Spinal cord (tissue), 10 donors: ENCODE measurements around the gene PIP. TPM values are rescaled to one million over a fixed set of nuclear protein-coding genes. Genes with fewer than 3 reads are reported as not detected.
"Not testable (repeated sequence)": the region's sequence is repeated elsewhere in the genome, so short reads cannot be mapped to it uniquely, and the experiment has no call there.

Source experiments
- DNase-seq, 6 donors: peaks; one replicate each; pipeline versions ENCODE4 v3.0.0 to v3.0.0-alpha.2; 2013 to 2015; ENCODE audit warnings: low spot score in 6 of 6, low read depth in 4 of 6
- H3K27ac ChIP-seq: one replicate; pipeline ENCODE4 v1.5.1; 2013; ENCODE audit warnings: low read depth, low read length, control low read depth
- H3K27me3 ChIP-seq: one replicate; pipeline ENCODE4 v1.6.1; 2013; ENCODE audit warnings: low read length; ENCODE audit not compliant: control insufficient read depth, insufficient read depth
- H3K36me3 ChIP-seq: one replicate; pipeline ENCODE4 v1.6.1; 2013; ENCODE audit warnings: low read length; ENCODE audit not compliant: control insufficient read depth, insufficient read depth
- H3K4me1 ChIP-seq: one replicate; pipeline ENCODE4 v1.6.1; 2013; ENCODE audit warnings: low read length; ENCODE audit not compliant: control insufficient read depth, insufficient read depth
- H3K4me3 ChIP-seq: one replicate; pipeline ENCODE4 v1.5.1; 2013; ENCODE audit warnings: low read depth, low read length, control low read depth
- H3K9me3 ChIP-seq: one replicate; pipeline ENCODE4 v1.6.1; 2013; ENCODE audit warnings: low read length; ENCODE audit not compliant: control insufficient read depth, insufficient read depth
- WGBS: methylation state at CpG from one replicate; pipeline ENCODE4 v1.1.5; 2013; ENCODE audit warnings: missing lambda C conversion rate; ENCODE audit not compliant: insufficient coverage; 5-methylcytosine and 5-hydroxymethylcytosine counted together
- polyA plus RNA-seq, 2 donors: library from polyadenylated mRNA; unstranded; fragments of 120-200 nt; gene quantifications; one replicate each; pipeline ENCODE4 v1.2.1, GENCODE V29; 2013; ENCODE audit not compliant: insufficient read length in 2 of 2
- total RNA-seq, 2 donors: library from RNA; depleted of rRNA in 1 of 2; stranded (reverse); fragments of 120-200 nt in 1 of 2; fragments of >200 nt in 1 of 2; gene quantifications; one replicate each; pipeline versions ENCODE4 v1.2.3 to v1.2.4, GENCODE V29; 2013 to 2014
- donor health status: healthy.

The PIP gene
- total and polyA plus RNA-seq, 4 donors, result not detected

DNA sequence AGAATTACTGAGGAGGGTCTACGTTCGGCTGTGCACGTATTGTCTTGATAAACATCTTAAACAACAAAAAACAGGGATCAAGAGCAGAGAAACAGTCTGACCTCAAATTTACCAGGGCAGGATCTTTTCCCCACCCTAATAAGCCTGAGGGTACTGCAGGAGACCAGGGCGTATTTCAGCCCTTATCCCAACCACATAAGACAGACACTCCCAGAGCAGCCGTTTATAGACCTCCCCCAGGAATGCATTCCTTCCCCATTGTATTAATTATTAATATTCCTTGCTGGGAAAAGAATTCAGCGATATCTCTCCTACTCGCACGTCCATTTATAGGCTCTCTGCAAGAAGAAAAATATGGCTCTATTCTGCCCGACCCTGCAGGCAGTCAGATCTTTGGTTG is 8.6 kb upstream of the PIP start:
- not testable (repeated sequence) for H3K36me3 ChIP-seq, H3K9me3 ChIP-seq, H3K4me3 ChIP-seq, H3K27ac ChIP-seq, H3K27me3 ChIP-seq, DNase-seq, H3K4me1 ChIP-seq
- WGBS, result 90% methylated on average over 4 of the region's 9 CpGs

GRCh38 chr7:143126146-143126545 is 5.7 kb upstream of the PIP start:
- no peak overlapping the region for H3K27ac ChIP-seq
- no peaks in the 10 kb centered on the region for H3K27me3 ChIP-seq
- DNase-seq, result no peak
- H3K36me3 ChIP-seq, result no peaks in the 10 kb centered on the region
- no peaks in the 10 kb centered on the region for H3K4me1 ChIP-seq
- WGBS, result 80% methylated on average over 1 of the region's 1 CpG
- no peaks in the 10 kb centered on the region for H3K9me3 ChIP-seq
- no peak overlapping the region for H3K4me3 ChIP-seq

DNA sequence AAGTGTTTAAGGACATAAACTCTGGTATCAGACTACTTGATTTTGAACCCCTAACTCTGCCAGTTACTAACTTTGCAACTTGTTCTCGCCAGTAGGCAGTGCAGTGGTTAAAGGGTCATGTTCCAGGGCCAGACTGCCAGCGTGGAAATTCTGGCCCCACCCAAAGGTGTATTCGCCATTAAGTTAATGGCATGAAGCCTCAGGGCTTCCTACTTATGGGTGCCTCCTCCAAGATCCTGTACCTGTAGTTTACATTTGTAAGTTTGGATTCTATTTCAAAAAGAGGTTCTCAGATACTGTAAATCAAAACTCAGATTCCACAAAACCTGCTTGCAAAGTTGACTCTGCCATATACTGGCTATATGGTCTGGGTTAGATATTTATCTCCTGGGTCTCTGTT is 2.8 kb upstream of the PIP start:
- Histone ChIP-seq H3K27me3 (no peaks in the 10 kb centered on the region), H3K9me3 (no peaks in the 10 kb centered on the region), H3K4me1 (no peaks in the 10 kb centered on the region), H3K27ac (no peak overlapping the region), H3K36me3 (no peaks in the 10 kb centered on the region), H3K4me3 (no peak overlapping the region)
- DNase-seq, result no peak
- WGBS, result no CpG with 5 or more reads among the region's 3 CpGs

GRCh38 chr7:143129477-143129876 is 2.4 kb upstream of the PIP start:
- H3K27ac ChIP-seq, result no peak overlapping the region
- H3K4me1 ChIP-seq, result no peaks in the 10 kb centered on the region
- H3K36me3 ChIP-seq, result no peaks in the 10 kb centered on the region
- H3K27me3 ChIP-seq, result no peaks in the 10 kb centered on the region
- no peak overlapping the region for H3K4me3 ChIP-seq
- DNase-seq, result no peak
- H3K9me3 ChIP-seq, result no peaks in the 10 kb centered on the region

- Histone ChIP-seq H3K27ac (no peak overlapping the region), H3K4me1 (no peaks in the 10 kb centered on the region), H3K9me3 (no peaks in the 10 kb centered on the region), H3K27me3 (no peaks in the 10 kb centered on the region), H3K4me3 (no peak overlapping the region), H3K36me3 (no peaks in the 10 kb centered on the region)
- DNase-seq, result no peak
These were observed 1.3 kb upstream of the PIP start for GRCh38 chr7:143130541-143130940.

DNA sequence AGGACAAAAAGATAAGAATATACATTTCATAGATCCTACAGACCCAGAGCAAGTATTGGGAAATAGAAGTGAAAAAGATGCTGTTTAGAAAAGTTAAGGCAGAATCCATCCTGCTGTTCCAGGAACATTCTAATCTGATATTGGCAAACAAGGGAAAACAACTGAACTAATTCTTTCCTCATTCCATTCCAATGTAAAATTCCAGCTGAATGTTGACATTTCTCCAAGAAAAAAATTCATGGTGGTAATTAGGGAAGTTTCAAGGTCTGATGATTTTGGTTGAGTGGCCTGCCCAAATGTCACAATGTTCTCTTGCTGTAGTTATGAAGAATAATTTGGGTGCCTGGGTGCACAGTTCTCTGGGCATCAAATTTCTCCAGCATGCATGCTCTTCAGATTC is 15.2 kb downstream of the PIP start:
- H3K27ac ChIP-seq, result no peak overlapping the region
- H3K9me3 ChIP-seq, result peaks cover 1% of the 10 kb centered on the region
- H3K4me3 ChIP-seq, result no peak overlapping the region
- H3K36me3 ChIP-seq, result no peaks in the 10 kb centered on the region
- H3K27me3 ChIP-seq, result no peaks in the 10 kb centered on the region
- no peak for DNase-seq
- H3K4me1 ChIP-seq, result no peaks in the 10 kb centered on the region

DNA sequence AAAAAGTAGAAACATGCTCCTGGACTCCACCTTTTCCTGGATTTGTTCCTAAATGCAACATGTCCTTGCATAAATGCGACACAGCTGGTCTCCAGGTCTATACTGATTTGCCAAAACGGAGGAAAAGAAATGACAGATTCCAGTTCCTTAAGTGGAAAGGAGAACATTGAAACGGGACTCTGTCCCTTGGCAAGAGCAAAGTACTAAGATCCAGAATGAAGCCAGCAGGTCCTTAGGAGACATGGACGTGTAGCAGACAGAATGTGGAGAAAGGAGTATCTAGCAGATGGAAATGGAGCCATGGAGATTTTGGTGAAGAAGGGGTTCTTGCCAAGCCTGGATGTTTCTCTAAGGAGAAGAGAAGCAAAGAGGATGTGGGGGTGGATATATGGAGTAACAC is 16.2 kb downstream of the PIP start:
- WGBS, result 63% methylated on average over 4 of the region's 4 CpGs
- H3K27me3 ChIP-seq, result no peaks in the 10 kb centered on the region

DNA sequence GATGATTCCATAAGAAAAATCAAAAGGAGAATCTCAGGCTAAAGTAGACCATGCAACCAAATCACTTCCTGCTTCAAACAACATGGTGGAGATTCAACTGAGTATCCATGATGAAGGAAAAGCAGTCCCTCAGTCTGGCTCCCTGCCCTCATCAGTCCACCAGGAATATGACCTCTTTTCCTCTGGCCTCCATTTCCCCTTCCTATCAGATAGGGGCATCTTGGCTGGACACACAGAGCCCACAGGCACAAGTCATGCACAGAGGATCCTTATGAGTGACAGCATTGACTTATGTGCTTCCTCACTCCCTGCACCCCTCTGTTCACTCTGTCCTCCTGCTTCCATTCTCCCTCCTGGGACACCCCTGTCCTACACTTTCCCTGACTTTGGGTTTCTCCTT is 16.8 kb downstream of the PIP start:
- Histone ChIP-seq H3K36me3 (no peaks in the 10 kb centered on the region), H3K9me3 (peaks cover 1% of the 10 kb centered on the region), H3K4me3 (no peak overlapping the region), H3K27me3 (no peaks in the 10 kb centered on the region), H3K27ac (no peak overlapping the region), H3K4me1 (no peaks in the 10 kb centered on the region)
- no peak for DNase-seq

More for the DNA sequence above, 16.2 kb downstream of the PIP start:
- no peak for DNase-seq
- Histone ChIP-seq H3K4me3 (no peak overlapping the region), H3K4me1 (no peaks in the 10 kb centered on the region), H3K9me3 (peaks cover 1% of the 10 kb centered on the region), H3K36me3 (no peaks in the 10 kb centered on the region), H3K27ac (no peak overlapping the region)

GRCh38 chr7:143150696-143151095 is 18.8 kb downstream of the PIP start:
- not testable (repeated sequence) for H3K27me3 ChIP-seq, H3K4me3 ChIP-seq, H3K27ac ChIP-seq, H3K9me3 ChIP-seq, H3K4me1 ChIP-seq, DNase-seq, H3K36me3 ChIP-seq
- 80% methylated on average over 1 of the region's 6 CpGs for WGBS

- not testable (repeated sequence) for H3K4me1 ChIP-seq, H3K9me3 ChIP-seq, DNase-seq, H3K36me3 ChIP-seq, H3K27ac ChIP-seq, H3K4me3 ChIP-seq, H3K27me3 ChIP-seq
- WGBS, result 80% methylated on average over 1 of the region's 3 CpGs
These were observed 26.7 kb downstream of the PIP start for GRCh38 chr7:143158617-143159016.

DNA sequence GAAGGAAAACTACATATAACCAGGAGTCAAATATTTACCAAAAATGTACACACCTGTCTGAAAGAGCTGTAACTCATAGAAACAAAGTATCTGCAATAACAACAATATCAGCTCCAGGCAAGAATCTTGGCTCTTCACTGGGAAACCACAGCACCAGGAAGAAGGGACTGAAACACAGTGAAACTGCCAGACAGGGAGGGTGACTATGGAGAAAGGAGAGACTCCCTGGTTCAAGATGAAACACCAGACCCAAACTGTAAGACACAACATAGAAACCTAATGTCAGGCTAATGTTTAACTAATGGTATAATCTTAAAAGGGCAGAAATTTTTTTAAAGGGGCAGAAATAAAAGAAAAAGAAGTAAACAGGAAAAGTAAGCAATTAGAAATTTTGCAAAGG is 39.8 kb downstream of the PIP start:
- Histone ChIP-seq H3K4me3 (no peak overlapping the region), H3K9me3 (no peaks in the 10 kb centered on the region), H3K4me1 (no peaks in the 10 kb centered on the region), H3K27me3 (no peaks in the 10 kb centered on the region), H3K36me3 (no peaks in the 10 kb centered on the region), H3K27ac (no peak overlapping the region)
- no peak for DNase-seq
